Measurements from ENCODE around the gene CYP4Z1. TPM values are rescaled to one million over a fixed set of nuclear protein-coding genes. Genes with fewer than 3 reads are reported as not detected.

Gene CYP4Z1, protein sequence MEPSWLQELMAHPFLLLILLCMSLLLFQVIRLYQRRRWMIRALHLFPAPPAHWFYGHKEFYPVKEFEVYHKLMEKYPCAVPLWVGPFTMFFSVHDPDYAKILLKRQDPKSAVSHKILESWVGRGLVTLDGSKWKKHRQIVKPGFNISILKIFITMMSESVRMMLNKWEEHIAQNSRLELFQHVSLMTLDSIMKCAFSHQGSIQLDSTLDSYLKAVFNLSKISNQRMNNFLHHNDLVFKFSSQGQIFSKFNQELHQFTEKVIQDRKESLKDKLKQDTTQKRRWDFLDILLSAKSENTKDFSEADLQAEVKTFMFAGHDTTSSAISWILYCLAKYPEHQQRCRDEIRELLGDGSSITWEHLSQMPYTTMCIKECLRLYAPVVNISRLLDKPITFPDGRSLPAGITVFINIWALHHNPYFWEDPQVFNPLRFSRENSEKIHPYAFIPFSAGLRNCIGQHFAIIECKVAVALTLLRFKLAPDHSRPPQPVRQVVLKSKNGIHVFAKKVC
- total RNA-seq: not detected in 2 replicates

DNA sequence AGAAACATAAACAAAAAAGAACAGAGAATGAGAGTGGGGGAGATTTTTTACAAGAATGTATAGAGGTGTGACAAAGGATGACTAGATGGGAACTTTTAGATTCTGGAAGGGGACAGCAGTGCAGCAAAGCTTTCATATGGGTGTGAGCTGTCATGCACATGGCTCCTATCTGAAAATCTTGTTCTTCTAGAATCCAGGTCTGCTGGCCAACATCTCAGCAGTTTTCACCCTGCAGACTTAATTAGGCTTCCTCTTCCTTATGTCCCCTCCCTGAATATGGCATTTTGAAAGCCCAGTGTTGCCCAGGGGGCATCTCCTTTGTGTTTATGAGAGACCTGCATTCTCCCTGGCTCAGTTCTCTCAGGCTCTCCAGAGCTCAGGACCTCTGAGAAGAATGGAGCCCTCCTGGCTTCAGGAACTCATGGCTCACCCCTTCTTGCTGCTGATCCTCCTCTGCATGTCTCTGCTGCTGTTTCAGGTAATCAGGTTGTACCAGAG, at the start of gene CYP4Z1:
Gene CYP4Z1, plus strand, starts transcription at position 135 of the 498 bp plus-strand sequence. Its CDS starts 260 bp downstream, at position 395.

DNA sequence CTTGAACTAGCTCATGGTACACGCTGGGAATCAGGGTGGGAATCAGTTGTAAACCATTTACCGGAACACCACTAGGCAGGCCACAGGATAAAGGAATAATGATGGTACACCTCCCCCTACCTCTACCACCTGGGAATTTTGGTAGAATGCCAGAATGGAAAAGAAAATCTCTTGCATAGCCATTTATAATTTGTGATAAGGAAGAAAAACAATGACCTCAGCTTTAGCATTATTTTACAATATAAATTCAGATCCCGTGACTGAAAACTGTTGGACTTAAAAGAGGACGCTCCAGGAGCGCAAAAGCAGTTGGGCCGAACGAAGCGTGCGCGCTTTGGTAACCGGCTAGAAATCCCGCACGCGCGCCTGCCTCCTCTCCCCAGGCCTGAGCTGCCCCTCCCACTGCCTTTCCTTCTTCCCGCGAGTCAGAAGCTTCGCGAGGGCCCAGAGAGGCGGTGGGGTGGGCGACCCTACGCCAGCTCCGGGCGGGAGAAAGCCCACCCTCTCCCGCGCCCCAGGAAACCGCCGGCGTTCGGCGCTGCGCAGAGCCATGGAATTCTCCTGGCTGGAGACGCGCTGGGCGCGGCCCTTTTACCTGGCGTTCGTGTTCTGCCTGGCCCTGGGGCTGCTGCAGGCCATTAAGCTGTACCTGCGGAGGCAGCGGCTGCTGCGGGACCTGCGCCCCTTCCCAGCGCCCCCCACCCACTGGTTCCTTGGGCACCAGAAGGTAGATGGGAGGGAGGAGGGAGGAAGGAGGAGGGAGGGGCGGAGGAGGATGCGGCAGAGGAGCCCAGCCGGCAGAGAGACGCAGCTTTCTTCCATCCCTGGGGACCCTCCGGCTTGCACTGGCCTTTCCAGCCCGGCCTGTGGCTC, 43.5 kb upstream of the CYP4Z1 start, which contains the start of gene CYP4X1:
Gene CYP4X1, plus strand, starts transcription at position 402 of the 873 bp plus-strand sequence. Its CDS starts 149 bp downstream, at position 551.

DNA sequence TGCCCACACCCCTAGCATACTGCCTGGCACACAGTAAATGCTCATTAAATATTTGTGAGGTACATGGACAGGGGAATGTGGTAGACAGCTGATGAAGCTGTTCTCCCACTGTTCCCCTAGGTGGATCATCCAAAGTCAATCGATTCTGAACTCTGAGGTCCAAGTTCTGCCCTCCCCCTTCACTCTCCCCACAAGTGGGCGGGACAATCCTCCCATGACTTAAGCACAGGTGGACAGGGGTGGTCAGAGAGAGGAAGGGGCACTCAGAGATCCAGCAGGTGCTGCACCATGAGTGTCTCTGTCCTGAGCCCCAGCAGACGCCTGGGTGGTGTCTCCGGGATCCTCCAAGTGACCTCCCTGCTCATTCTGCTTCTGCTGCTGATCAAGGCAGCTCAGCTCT, 70.2 kb downstream of the CYP4Z1 start, which contains the start of gene CYP4A22:
Gene CYP4A22, plus strand, starts transcription at position 244 of the 400 bp plus-strand sequence. Its CDS starts 45 bp downstream, at position 289.

Other genes starting within 250 kb of the CYP4Z1 start
- 0.18 TPM in 1 of 2 replicates, not detected in the other for gene CYP4A11, start 125.8 kb upstream of the CYP4Z1 start, total RNA-seq
- gene CYP4X1, start 43.6 kb upstream of the CYP4Z1 start, total RNA-seq: 9.0 and 16.0 TPM in 2 replicates
- not detected in 2 replicates for gene CYP4A22, start 70.2 kb downstream of the CYP4Z1 start, total RNA-seq
- gene PDZK1IP1, start 122.8 kb downstream of the CYP4Z1 start, total RNA-seq: 3.4 and 4.4 TPM in 2 replicates
- 0.16 and 0.36 TPM in 2 replicates for gene TAL1, start 165.0 kb downstream of the CYP4Z1 start, total RNA-seq
- 3.7 and 4.9 TPM in 2 replicates for gene STIL, start 246.9 kb downstream of the CYP4Z1 start, total RNA-seq

All from cardiac atrium fibroblast (primary cell).